Keratinocyte (primary cell): Measurements from ENCODE around the gene UQCC2. TPM values are rescaled to one million over a fixed set of nuclear protein-coding genes. Genes with fewer than 3 reads are reported as not detected.

Source experiments
- DNase-seq: peaks from one replicate; pipeline ENCODE4 v3.0.0-alpha.2; 2011; ENCODE audit warnings: low read depth, missing footprints, low spot score
- FAIRE-seq: peaks from 2 replicates; lab custom pipeline; 2011; peaks lifted over from hg19 to GRCh38; lab: Jason Lieb, UNC
- H2AFZ ChIP-seq: 2 replicates; pipeline ENCODE4 v1.6.0; 2012; ENCODE audit warnings: low read length, control low read depth, inconsistent platforms; ENCODE audit not compliant: control insufficient read depth
- H3K27ac ChIP-seq: 2 replicates; pipeline ENCODE4 v1.5.1; 2011; ENCODE audit warnings: low read length; ENCODE audit not compliant: control insufficient read depth, insufficient read depth
- H3K27me3 ChIP-seq: 3 replicates; pipeline ENCODE4 v1.6.0; 2011; ENCODE audit warnings: low read length; ENCODE audit not compliant: control insufficient read depth, insufficient read depth; ENCODE audit errors: extremely low read depth
- H3K36me3 ChIP-seq, 2 experiments: 2 replicates in 1 of 2; 3 replicates in 1 of 2; pipeline ENCODE4 v1.5.1; 2011; ENCODE audit warnings: low read length in 2 of 2, mild to moderate bottlenecking in 1 of 2; ENCODE audit not compliant: control insufficient read depth in 2 of 2, insufficient read depth in 2 of 2; ENCODE audit errors: extremely low read depth in 1 of 2
- H3K4me1 ChIP-seq: 3 replicates; pipeline ENCODE4 v1.5.1; 2011; ENCODE audit warnings: low read length; ENCODE audit not compliant: control insufficient read depth, insufficient read depth; ENCODE audit errors: extremely low read depth
- H3K4me2 ChIP-seq: 3 replicates; pipeline ENCODE4 v1.6.0; 2011; ENCODE audit warnings: low read depth, low read length; ENCODE audit not compliant: control insufficient read depth, insufficient read depth; ENCODE audit errors: extremely low read depth
- H3K4me3 ChIP-seq, 3 experiments: fragments of 200-600 bp in 1 of 3; sonication (generic) in 1 of 3; 2 replicates in 2 of 3; 3 replicates in 1 of 3; pipeline ENCODE4 v1.5.1; 2011 to 2016; ENCODE audit warnings: low read length in 3 of 3, mild to moderate bottlenecking in 3 of 3, control low read depth in 2 of 3, inconsistent platforms in 1 of 3, low read depth in 1 of 3, mixed read lengths in 1 of 3, mixed run types in 1 of 3, moderate library complexity in 1 of 3; ENCODE audit not compliant: control insufficient read depth in 2 of 3, insufficient read depth in 2 of 3; ENCODE audit errors: extremely low read depth in 1 of 3
- H3K79me2 ChIP-seq: 2 replicates; pipeline ENCODE4 v1.6.0; 2012; ENCODE audit warnings: low read length; ENCODE audit not compliant: control insufficient read depth, insufficient read depth
- H3K9ac ChIP-seq: 3 replicates; pipeline ENCODE4 v1.6.0; 2011; ENCODE audit warnings: low read length; ENCODE audit not compliant: control insufficient read depth, insufficient read depth; ENCODE audit errors: extremely low read depth
- H3K9me1 ChIP-seq: 3 replicates; pipeline ENCODE4 v1.6.0; 2011; ENCODE audit warnings: low read length; ENCODE audit not compliant: control insufficient read depth, insufficient read depth; ENCODE audit errors: extremely low read depth
- H3K9me3 ChIP-seq: 2 replicates; pipeline ENCODE4 v1.5.1; 2012; ENCODE audit warnings: low read depth, low read length; ENCODE audit not compliant: control insufficient read depth
- H4K20me1 ChIP-seq: 3 replicates; pipeline ENCODE4 v1.6.0; 2011; ENCODE audit warnings: low read length; ENCODE audit not compliant: control insufficient read depth, insufficient read depth; ENCODE audit errors: extremely low read depth
- EZH2 ChIP-seq: IDR thresholded peaks from one replicate; pipeline ENCODE4 v1.6.1; 2012; ENCODE audit warnings: inconsistent platforms, mild to moderate bottlenecking, low read length, moderate library complexity
- dilution Hi-C: fragments of 300-500 bp; cut with MboI; formaldehyde crosslinking; loops from one replicate; pipeline ENCODE4 v1.7.0; 2020; ENCODE audit warnings: low sequenced_read_pairs; ENCODE audit not compliant: extremely low pct_ligation_motif_present
- polyA plus RNA-seq, 5 experiments: library from polyadenylated mRNA; depleted of rRNA in 3 of 5; stranded (reverse) in 3 of 5; stranded (forward) in 1 of 5; unstranded in 1 of 5; fragments of >200 nt; gene quantifications; 1 replicate in 1 of 5; 2 replicates in 3 of 5; 3 replicates in 1 of 5; pipeline versions ENCODE4 v1.2.1 to v1.2.3, GENCODE V29; 2011 to 2012; ENCODE audit warnings: missing spikeins in 2 of 5, low read depth in 1 of 5, low replicate concordance in 1 of 5
- TF ChIP-seq, protein P1 (sequence below), 3 experiments: IDR thresholded peaks in 1 of 3; conservative IDR thresholded peaks in 1 of 3; optimal IDR thresholded peaks in 1 of 3; 2 replicates in 2 of 3; 3 replicates in 1 of 3; pipeline versions ENCODE3 to v1.5.1; 2011; ENCODE audit warnings: low read length in 3 of 3, mild to moderate bottlenecking in 3 of 3, moderate library complexity in 2 of 3, control low read depth in 1 of 3, inconsistent platforms in 1 of 3; ENCODE audit not compliant: insufficient read depth in 2 of 3; ENCODE audit errors: extremely low read depth in 1 of 3

The UQCC2 gene
- polyA plus RNA-seq, 1 donor (not counting 4 experiments of a cell fraction or from before 2014, with no cell fraction given), result 76.7 TPM

DNA sequence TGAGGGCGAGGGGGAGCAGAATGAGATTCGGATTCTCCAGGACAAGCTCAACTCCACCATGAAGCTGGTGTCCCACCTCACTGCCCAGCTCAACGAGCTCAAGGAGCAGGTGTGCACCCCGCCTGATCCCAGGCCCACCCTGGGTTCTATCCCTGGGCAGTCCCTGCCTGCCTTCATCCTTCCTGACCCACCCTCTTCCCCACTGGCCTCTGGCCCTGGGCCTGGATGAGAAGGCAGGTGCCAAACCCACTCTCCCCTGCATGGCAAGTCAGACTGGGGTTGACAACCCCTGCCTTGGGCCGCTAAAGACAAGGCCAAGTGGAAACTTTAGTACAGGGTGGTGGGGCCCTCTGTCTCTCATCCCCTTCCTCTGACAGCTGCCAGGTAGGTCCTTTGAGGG, 16.5 kb downstream of the UQCC2 start:
- H4K20me1 ChIP-seq, result peaks cover 6% of the 10 kb centered on the region
- DNase-seq (no peak), FAIRE-seq (no peak)
- H2AFZ ChIP-seq, result no peak overlapping the region
- H3K9me1 ChIP-seq, result no peaks in the 10 kb centered on the region
- dilution Hi-C loops, result no loop called here
- no peaks in the 10 kb centered on the region for H3K79me2 ChIP-seq
- peak overlapping the region; percentile 89 for H3K27ac ChIP-seq
- H3K36me3 ChIP-seq, result peaks cover 51 to 70% of the 10 kb centered on the region in 2 experiments
- no peaks in the 10 kb centered on the region for H3K9me3 ChIP-seq
- peak overlapping the region; percentile 25 for H3K4me2 ChIP-seq
- peak overlapping the region; percentile 67 for H3K9ac ChIP-seq
- H3K27me3 ChIP-seq, result no peaks in the 10 kb centered on the region
- TF ChIP-seq EZH2, result no peak
- TF ChIP-seq, protein P1, sequence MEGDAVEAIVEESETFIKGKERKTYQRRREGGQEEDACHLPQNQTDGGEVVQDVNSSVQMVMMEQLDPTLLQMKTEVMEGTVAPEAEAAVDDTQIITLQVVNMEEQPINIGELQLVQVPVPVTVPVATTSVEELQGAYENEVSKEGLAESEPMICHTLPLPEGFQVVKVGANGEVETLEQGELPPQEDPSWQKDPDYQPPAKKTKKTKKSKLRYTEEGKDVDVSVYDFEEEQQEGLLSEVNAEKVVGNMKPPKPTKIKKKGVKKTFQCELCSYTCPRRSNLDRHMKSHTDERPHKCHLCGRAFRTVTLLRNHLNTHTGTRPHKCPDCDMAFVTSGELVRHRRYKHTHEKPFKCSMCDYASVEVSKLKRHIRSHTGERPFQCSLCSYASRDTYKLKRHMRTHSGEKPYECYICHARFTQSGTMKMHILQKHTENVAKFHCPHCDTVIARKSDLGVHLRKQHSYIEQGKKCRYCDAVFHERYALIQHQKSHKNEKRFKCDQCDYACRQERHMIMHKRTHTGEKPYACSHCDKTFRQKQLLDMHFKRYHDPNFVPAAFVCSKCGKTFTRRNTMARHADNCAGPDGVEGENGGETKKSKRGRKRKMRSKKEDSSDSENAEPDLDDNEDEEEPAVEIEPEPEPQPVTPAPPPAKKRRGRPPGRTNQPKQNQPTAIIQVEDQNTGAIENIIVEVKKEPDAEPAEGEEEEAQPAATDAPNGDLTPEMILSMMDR (optimal IDR thresholded peaks at IDR 0.05 in 1 of 3, IDR thresholded peaks at IDR 0.05 in 1 of 3, conservative IDR thresholded peaks at IDR 0.05 in 1 of 3; ENCODE audit: extremely low read depth in 1 of 3, insufficient read depth in 2 of 3, low read length in 3 of 3), result no peak
- H3K4me3 ChIP-seq, result no peak overlapping the region
- H3K4me1 ChIP-seq, result peaks cover 55% of the 10 kb centered on the region

- Histone ChIP-seq H3K36me3 (peaks cover 54 to 75% of the 10 kb centered on the region in 2 experiments), H3K4me3 (no peak overlapping the region), H3K79me2 (no peaks in the 10 kb centered on the region), H3K27ac (peak overlapping the region; percentile 89), H3K4me1 (peaks cover 50% of the 10 kb centered on the region), H3K9me1 (no peaks in the 10 kb centered on the region), H3K9me3 (no peaks in the 10 kb centered on the region), H3K4me2 (peak overlapping the region; percentile 25), H4K20me1 (peaks cover 6% of the 10 kb centered on the region), H3K27me3 (no peaks in the 10 kb centered on the region), H3K9ac (peak overlapping the region; percentile 67), H2AFZ (no peak overlapping the region)
- DNase-seq (peak; percentile 48), FAIRE-seq (peak; percentile 86)
- no peak for TF ChIP-seq EZH2
- TF ChIP-seq, protein P1 (optimal IDR thresholded peaks at IDR 0.05 in 1 of 3, IDR thresholded peaks at IDR 0.05 in 1 of 3, conservative IDR thresholded peaks at IDR 0.05 in 1 of 3; ENCODE audit: extremely low read depth in 1 of 3, insufficient read depth in 2 of 3, low read length in 3 of 3), result no peak
- dilution Hi-C loops, result no loop called here
Measured at GRCh38 chr6:33694401-33694931, 17.0 kb downstream of the UQCC2 start.
